CD8-positive, alpha-beta memory T cell (primary cell): ENCODE measurements around the gene IRF5. TPM values are rescaled to one million over a fixed set of nuclear protein-coding genes. Genes with fewer than 3 reads are reported as not detected.
"Not testable (repeated sequence)": the region's sequence is repeated elsewhere in the genome, so short reads cannot be mapped to it uniquely, and the experiment has no call there.

Experiments
- CTCF ChIA-PET: fragments of 350-600 bp; sonication (Branson Sonifier 250); formaldehyde crosslinking; loops from one replicate; lab custom pipeline; 2021; ENCODE audit warnings: antibody characterized with exemption; lab: Charles Lee
- POLR2A ChIA-PET: fragments of 350-600 bp; sonication (Branson Sonifier 250); formaldehyde crosslinking; loops from one replicate; lab custom pipeline; 2021; ENCODE audit warnings: antibody characterized with exemption; lab: Charles Lee
- DNase-seq, 5 donors: peaks; one replicate each; pipeline versions ENCODE4 v3.0.0 to v3.0.0-alpha.2; 2020 to 2022; ENCODE audit warnings: mixed read lengths in 1 of 5
- H3K27ac ChIP-seq: one replicate; pipeline ENCODE4 v1.7.0; 2013; ENCODE audit warnings: low read depth, mild to moderate bottlenecking, low read length, moderate library complexity
- H3K27me3 ChIP-seq: 2 replicates; pipeline ENCODE4 v1.7.0; 2013; ENCODE audit warnings: low read length, mild to moderate bottlenecking; ENCODE audit not compliant: insufficient read depth, poor library complexity, severe bottlenecking
- H3K36me3 ChIP-seq: 2 replicates; pipeline ENCODE4 v1.7.0; 2013; ENCODE audit warnings: mild to moderate bottlenecking, low read length, moderate library complexity; ENCODE audit not compliant: insufficient read depth
- H3K4me1 ChIP-seq: 2 replicates; pipeline ENCODE4 v1.7.0; 2013; ENCODE audit warnings: mild to moderate bottlenecking, low read length, moderate library complexity; ENCODE audit not compliant: insufficient read depth
- H3K4me3 ChIP-seq: 2 replicates; pipeline ENCODE4 v1.7.0; 2013; ENCODE audit warnings: mild to moderate bottlenecking, low read length
- H3K9me3 ChIP-seq: 2 replicates; pipeline ENCODE4 v1.7.0; 2013; ENCODE audit warnings: mild to moderate bottlenecking, low read length
- H3K27ac Mint-ChIP-seq, 8 donors: one replicate each; pipeline ENCODE4 v1.8.0; 2020 to 2021; ENCODE audit warnings: mixed read lengths in 8 of 8, mild to moderate bottlenecking in 6 of 8, inconsistent platforms in 3 of 8, moderate library complexity in 3 of 8
- H3K27me3 Mint-ChIP-seq, 2 donors: one replicate each; pipeline ENCODE4 v1.8.0; 2020 to 2021; ENCODE audit warnings: mixed read lengths in 2 of 2, mild to moderate bottlenecking in 1 of 2, moderate library complexity in 1 of 2
- H3K36me3 Mint-ChIP-seq, 3 donors: one replicate each; pipeline ENCODE4 v1.8.0; 2020 to 2021; ENCODE audit warnings: mixed read lengths in 3 of 3, inconsistent platforms in 1 of 3, mild to moderate bottlenecking in 1 of 3
- H3K4me1 Mint-ChIP-seq, 3 donors: one replicate each; pipeline ENCODE4 v1.8.0; 2020 to 2021; ENCODE audit warnings: mixed read lengths in 3 of 3, inconsistent platforms in 1 of 3, mild to moderate bottlenecking in 1 of 3
- H3K4me3 Mint-ChIP-seq, 7 donors: one replicate each; pipeline ENCODE4 v1.8.0; 2020 to 2021; ENCODE audit warnings: mixed read lengths in 7 of 7, mild to moderate bottlenecking in 6 of 7, moderate library complexity in 4 of 7, inconsistent platforms in 2 of 7
- H3K9me3 Mint-ChIP-seq, 5 donors: one replicate each; pipeline ENCODE4 v1.8.0; 2020 to 2022; ENCODE audit warnings: mixed read lengths in 5 of 5, mild to moderate bottlenecking in 3 of 5, moderate library complexity in 2 of 5, inconsistent platforms in 1 of 5
- polyA plus RNA-seq: library from polyadenylated mRNA; unstranded; fragments of 300-500 nt; fragmentation: Illumina TruSeq; gene quantifications from one replicate; pipeline ENCODE4 v1.2.3, GENCODE V29; 2021
- total RNA-seq, 2 experiments: library from RNA; stranded (reverse); gene quantifications; one replicate each; pipeline ENCODE4 v1.2.3, GENCODE V29; 2021

IRF5 gene
- total and polyA plus RNA-seq, 3 experiments from 2014 or later = 7.1 to 15.2 (median 7.8) TPM

- Mint-ChIP-seq H3K27me3 (peaks cover 35 to 63% of the 10 kb centered on the region in 2 donors), H3K9me3 (no peaks in the 10 kb centered on the region), H3K27ac (peak overlapping the region in 1 of 8 donors; percentile 1), H3K4me1 (peaks cover 3 to 8% (median 8%) of the 10 kb centered on the region in 3 donors), H3K36me3 (no peaks in the 10 kb centered on the region), H3K4me3 (no peak overlapping the region)
- no peaks in the 10 kb centered on the region for H3K4me1 ChIP-seq
- H3K9me3 ChIP-seq = no peaks in the 10 kb centered on the region
- ChIA-PET CTCF (interaction anchor here (0.9 to 2.1 kb wide), 4 partner anchors 26 to 254 kb away, joined by 3 to 5 read pairs (median 4); no protein-coding TSS in a partner anchor), POLR2A (no interaction called here)
- peaks cover 16% of the 10 kb centered on the region for H3K27me3 ChIP-seq
- no peaks in the 10 kb centered on the region for H3K36me3 ChIP-seq
- no peak overlapping the region for H3K27ac ChIP-seq
- H3K4me3 ChIP-seq = no peak overlapping the region
- peak in 1 of 5 donors; percentile 36 for DNase-seq
Observed at GRCh38 chr7:128909625-128910568, 27.8 kb upstream of the IRF5 start.

GRCh38 chr7:128910569-128910945, 27.2 kb upstream of the IRF5 start, which contains the start of gene KCP:
TSS of gene KCP (minus strand) at chr7:128910709. CDS start at chr7:128910676, 33 bp downstream.
- peak in 1 of 5 donors; percentile 32 for DNase-seq
- Mint-ChIP-seq H3K4me3 (no peak within 1 kb of the TSS), H3K36me3 (no peaks in the 10 kb centered on the region), H3K27me3 (peaks cover 38 to 67% of the 10 kb centered on the region in 2 donors), H3K4me1 (peaks cover 6 to 13% (median 12%) of the 10 kb centered on the region in 3 donors), H3K9me3 (no peaks in the 10 kb centered on the region), H3K27ac (peak within 1 kb of the TSS in 1 of 8 donors; percentile 58)
- H3K4me1 ChIP-seq = no peaks in the 10 kb centered on the region
- H3K27ac ChIP-seq = no peak within 1 kb of the TSS
- CTCF ChIA-PET = interaction anchor here (1.6 to 2.1 kb wide), 3 partner anchors 27 to 253 kb away, joined by 3 to 5 read pairs (median 4); no protein-coding TSS in a partner anchor
- no peaks in the 10 kb centered on the region for H3K36me3 ChIP-seq
- H3K27me3 ChIP-seq = peaks cover 16% of the 10 kb centered on the region
- POLR2A ChIA-PET = no interaction called here
- H3K4me3 ChIP-seq = no peak within 1 kb of the TSS
- no peaks in the 10 kb centered on the region for H3K9me3 ChIP-seq

GRCh38 chr7:128911423-128912031, 26.2 kb upstream of the IRF5 start:
- CTCF ChIA-PET = interaction anchor here (1.6 kb wide), 2 partner anchors 180 to 252 kb away, joined by 3 to 4 read pairs; no protein-coding TSS in a partner anchor
- Mint-ChIP-seq H3K27me3 (peaks cover 40 to 64% of the 10 kb centered on the region in 2 donors), H3K27ac (no peak overlapping the region), H3K4me1 (peaks cover 7 to 17% (median 13%) of the 10 kb centered on the region in 3 donors), H3K4me3 (no peak overlapping the region), H3K36me3 (no peaks in the 10 kb centered on the region), H3K9me3 (no peaks in the 10 kb centered on the region)
- Histone ChIP-seq H3K9me3 (no peaks in the 10 kb centered on the region), H3K36me3 (no peaks in the 10 kb centered on the region), H3K4me3 (no peak overlapping the region), H3K27ac (no peak overlapping the region), H3K4me1 (no peaks in the 10 kb centered on the region), H3K27me3 (peaks cover 19% of the 10 kb centered on the region)
- DNase-seq = peak in 1 of 5 donors; percentile 21
- POLR2A ChIA-PET = no interaction called here

- Mint-ChIP-seq H3K27ac (no peak overlapping the region), H3K27me3 (peaks cover 42 to 68% of the 10 kb centered on the region in 2 donors), H3K36me3 (no peaks in the 10 kb centered on the region), H3K4me3 (no peak overlapping the region), H3K4me1 (peaks cover 7 to 19% (median 13%) of the 10 kb centered on the region in 3 donors), H3K9me3 (no peaks in the 10 kb centered on the region)
- H3K9me3 ChIP-seq = no peaks in the 10 kb centered on the region
- H3K27me3 ChIP-seq = peaks cover 24% of the 10 kb centered on the region
- CTCF ChIA-PET = no interaction called here
- no peaks in the 10 kb centered on the region for H3K36me3 ChIP-seq
- no peak overlapping the region for H3K27ac ChIP-seq
- H3K4me1 ChIP-seq = no peaks in the 10 kb centered on the region
- peak in 1 of 5 donors; percentile 17 for DNase-seq
- POLR2A ChIA-PET = no interaction called here
- no peak overlapping the region for H3K4me3 ChIP-seq
Observed at GRCh38 chr7:128912281-128912680, 25.4 kb upstream of the IRF5 start.

- H3K27ac Mint-ChIP-seq, H3K9me3 Mint-ChIP-seq, CTCF ChIA-PET, POLR2A ChIA-PET, H3K27ac ChIP-seq, H3K4me3 Mint-ChIP-seq, H3K36me3 Mint-ChIP-seq, H3K4me3 ChIP-seq, H3K36me3 ChIP-seq, H3K9me3 ChIP-seq, H3K4me1 ChIP-seq: not testable (repeated sequence)
- peaks cover 7 to 19% (median 13%) of the 10 kb centered on the region in 3 donors for H3K4me1 Mint-ChIP-seq
- peaks cover 24% of the 10 kb centered on the region for H3K27me3 ChIP-seq
- peak in 1 of 5 donors; percentile 14 for DNase-seq
- peaks cover 44 to 67% of the 10 kb centered on the region in 2 donors for H3K27me3 Mint-ChIP-seq
Observed at GRCh38 chr7:128912709-128913495, 24.8 kb upstream of the IRF5 start.

- no peak overlapping the region for H3K4me3 ChIP-seq
- Mint-ChIP-seq H3K27ac (no peak overlapping the region), H3K9me3 (no peaks in the 10 kb centered on the region), H3K4me1 (peaks cover 7 to 19% (median 13%) of the 10 kb centered on the region in 3 donors), H3K4me3 (peak overlapping the region in 1 of 7 donors; percentile 22), H3K36me3 (no peaks in the 10 kb centered on the region), H3K27me3 (peaks cover 47 to 65% of the 10 kb centered on the region in 2 donors)
- H3K27ac ChIP-seq = no peak overlapping the region
- H3K4me1 ChIP-seq = no peaks in the 10 kb centered on the region
- peak in 1 of 5 donors; percentile 44 for DNase-seq
- H3K27me3 ChIP-seq = peaks cover 24% of the 10 kb centered on the region
- no peaks in the 10 kb centered on the region for H3K9me3 ChIP-seq
- no peaks in the 10 kb centered on the region for H3K36me3 ChIP-seq
- ChIA-PET POLR2A (no interaction called here), CTCF (no interaction called here)
Observed at GRCh38 chr7:128913870-128914565, 23.7 kb upstream of the IRF5 start.

GRCh38 chr7:128914566-128915151, 23.1 kb upstream of the IRF5 start:
- ChIA-PET POLR2A (no interaction called here), CTCF (no interaction called here)
- peak in 1 of 5 donors; percentile 42 for DNase-seq
- H3K9me3 ChIP-seq = no peaks in the 10 kb centered on the region
- H3K4me1 Mint-ChIP-seq = peaks cover 7 to 19% (median 13%) of the 10 kb centered on the region in 3 donors
- H3K36me3 ChIP-seq = no peaks in the 10 kb centered on the region
- H3K4me3 ChIP-seq = no peak overlapping the region
- H3K9me3 Mint-ChIP-seq = no peaks in the 10 kb centered on the region
- peaks cover 40 to 59% of the 10 kb centered on the region in 2 donors for H3K27me3 Mint-ChIP-seq
- H3K4me3 Mint-ChIP-seq = peak overlapping the region in 3 of 7 donors; percentile 22 to 54 (median 37)
- no peaks in the 10 kb centered on the region for H3K36me3 Mint-ChIP-seq
- H3K4me1 ChIP-seq = no peaks in the 10 kb centered on the region
- H3K27ac Mint-ChIP-seq = no peak overlapping the region
- H3K27ac ChIP-seq = no peak overlapping the region
- peaks cover 24% of the 10 kb centered on the region for H3K27me3 ChIP-seq
